Endothelial cell of umbilical vein (primary cell): ENCODE measurements around the gene AADACL2. TPM values are rescaled to one million over a fixed set of nuclear protein-coding genes. Genes with fewer than 3 reads are reported as not detected.

Experiments
- BruUV-seq: library from RNA; stranded (reverse); fragments of 400-500 nt; replicated peaks from 2 replicates; lab custom pipeline; 2021; lab: Mats Ljungman, UMichigan
- CTCF ChIA-PET: fragments of 300-600, 350-600 bp; sonication (Branson Sonifier 250); formaldehyde crosslinking; loops from one replicate; lab custom pipeline; 2021; ENCODE audit warnings: antibody characterized with exemption, inconsistent platforms; lab: Charles Lee
- POLR2A ChIA-PET: fragments of 300-600, 350-600 bp; sonication (Branson Sonifier 250); formaldehyde crosslinking; loops from one replicate; lab custom pipeline; 2021; ENCODE audit warnings: antibody characterized with exemption, inconsistent platforms; lab: Charles Lee
- DNase-seq: peaks from one replicate; pipeline ENCODE4 v3.0.0-alpha.2; 2011; ENCODE audit warnings: low read depth, low spot score
- FAIRE-seq: peaks from 2 replicates; lab custom pipeline; 2011; peaks lifted over from hg19 to GRCh38; lab: Jason Lieb, UNC
- H2AFZ ChIP-seq: 2 replicates; pipeline ENCODE4 v1.6.0; 2012; ENCODE audit warnings: low read depth, low read length, control low read depth, inconsistent platforms
- H3K27ac ChIP-seq: 2 replicates; pipeline ENCODE4 v1.5.1; 2011; ENCODE audit warnings: low read depth, mild to moderate bottlenecking, control low read depth, low read length, moderate library complexity; ENCODE audit not compliant: insufficient read depth
- H3K27me3 ChIP-seq, 2 experiments: 2 replicates each; pipeline versions ENCODE4 v1.6.0 to v1.6.1; 2011; ENCODE audit warnings: low read length in 2 of 2, mixed read lengths in 1 of 2; ENCODE audit not compliant: control insufficient read depth in 2 of 2, insufficient read depth in 2 of 2
- H3K36me3 ChIP-seq, 2 experiments: 2 replicates in 1 of 2; 3 replicates in 1 of 2; pipeline ENCODE4 v1.5.1; 2011; ENCODE audit warnings: low read length in 2 of 2, mild to moderate bottlenecking in 1 of 2, moderate library complexity in 1 of 2; ENCODE audit not compliant: control insufficient read depth in 2 of 2, insufficient read depth in 2 of 2; ENCODE audit errors: extremely low read depth in 1 of 2
- H3K4me1 ChIP-seq: 3 replicates; pipeline ENCODE4 v1.5.1; 2011; ENCODE audit warnings: mild to moderate bottlenecking, low read length; ENCODE audit not compliant: control insufficient read depth, insufficient read depth; ENCODE audit errors: extremely low read depth
- H3K4me2 ChIP-seq: 2 replicates; pipeline ENCODE4 v1.6.1; 2011; ENCODE audit warnings: low read length, control low read depth, mixed read lengths; ENCODE audit not compliant: insufficient read depth
- H3K4me3 ChIP-seq, 3 experiments: fragments of 200-600 bp in 1 of 3; sonication (generic), shearing (Covaris generic) in 1 of 3; replicated peaks in 1 of 3; 2 replicates each; pipeline ENCODE4 v1.5.1; 2011 to 2016; ENCODE audit warnings: control low read depth in 3 of 3, low read length in 3 of 3, mild to moderate bottlenecking in 2 of 3, inconsistent platforms in 1 of 3, low read depth in 1 of 3, moderate library complexity in 1 of 3; ENCODE audit not compliant: insufficient read depth in 1 of 3
- H3K79me2 ChIP-seq: 2 replicates; pipeline ENCODE4 v1.6.0; 2012; ENCODE audit warnings: low read length, inconsistent platforms; ENCODE audit not compliant: control insufficient read depth, insufficient read depth
- H3K9ac ChIP-seq: replicated peaks from 2 replicates; pipeline ENCODE3; 2011; ENCODE audit warnings: low read length, control low read depth; ENCODE audit not compliant: insufficient read depth; ENCODE audit errors: extremely low read depth
- H3K9me1 ChIP-seq: replicated peaks from 3 replicates; pipeline ENCODE4 v1.6.0; 2011; ENCODE audit warnings: mild to moderate bottlenecking, low read length; ENCODE audit not compliant: control insufficient read depth, insufficient read depth; ENCODE audit errors: extremely low read depth
- H3K9me3 ChIP-seq: replicated peaks from 2 replicates; pipeline ENCODE4 v1.5.1; 2012; ENCODE audit warnings: low read length, inconsistent platforms; ENCODE audit not compliant: control insufficient read depth, insufficient read depth
- H4K20me1 ChIP-seq: replicated peaks from 2 replicates; pipeline ENCODE3; 2011; ENCODE audit warnings: mild to moderate bottlenecking, low read length; ENCODE audit not compliant: control insufficient read depth, insufficient read depth; ENCODE audit errors: extremely low read depth
- CTCF ChIP-seq, 2 donors: IDR thresholded peaks; 1 replicate in 1 of 2; 2 replicates in 1 of 2; pipeline ENCODE4 v1.5.1; 2011; ENCODE audit warnings: low read length in 2 of 2, mild to moderate bottlenecking in 2 of 2, moderate library complexity in 2 of 2, control low read depth in 1 of 2, inconsistent platforms in 1 of 2, low read depth in 1 of 2; ENCODE audit not compliant: insufficient read depth in 1 of 2; ENCODE audit errors: extremely low read depth in 1 of 2
- EZH2 ChIP-seq: IDR thresholded peaks from 2 replicates; pipeline ENCODE4 v1.6.1; 2012; ENCODE audit warnings: borderline replicate concordance, low read depth, mild to moderate bottlenecking, moderate library complexity, low read length, inconsistent platforms; ENCODE audit not compliant: severe bottlenecking
- FOS ChIP-seq: IDR thresholded peaks from 2 replicates; pipeline ENCODE4 v1.6.1; 2011; ENCODE audit warnings: mild to moderate bottlenecking, low read length, moderate library complexity, borderline replicate concordance; ENCODE audit not compliant: insufficient read depth
- GATA2 ChIP-seq: IDR thresholded peaks from 2 replicates; pipeline ENCODE4 v1.7.0; 2011; ENCODE audit warnings: low read depth, mild to moderate bottlenecking, moderate library complexity, mixed read lengths, low read length; ENCODE audit not compliant: insufficient read length, insufficient read depth
- JUN ChIP-seq: IDR thresholded peaks from 2 replicates; pipeline ENCODE4 v1.6.1; 2011; ENCODE audit warnings: borderline replicate concordance, low read depth; ENCODE audit not compliant: insufficient read length, insufficient read depth
- MAX ChIP-seq: IDR thresholded peaks from 2 replicates; pipeline ENCODE4 v1.6.1; 2011; ENCODE audit not compliant: insufficient read depth, insufficient read length
- MYC ChIP-seq: IDR thresholded peaks from one replicate; pipeline ENCODE4 v1.6.1; 2011; ENCODE audit warnings: mild to moderate bottlenecking, low read depth, low read length
- POLR2A ChIP-seq: IDR thresholded peaks from 2 replicates; pipeline ENCODE4 v1.6.1; 2012; ENCODE audit warnings: low read depth, mild to moderate bottlenecking, control low read depth, low read length
- POLR2AphosphoS5 ChIP-seq: IDR thresholded peaks from 2 replicates; pipeline ENCODE4 v1.6.1; 2012; ENCODE audit warnings: low read depth, mild to moderate bottlenecking, control low read depth, low read length, moderate library complexity; ENCODE audit not compliant: insufficient read depth
- dilution Hi-C: fragments of 300-500 bp; cut with MboI; formaldehyde crosslinking; loops from one replicate; pipeline ENCODE4 v1.15.0; 2019; ENCODE audit warnings: low sequenced_read_pairs; ENCODE audit not compliant: extremely low pct_ligation_motif_present
- intact Hi-C: fragments of 100-400 bp; cut with micrococcal nuclease; formaldehyde crosslinking; loops from one replicate; pipeline ENCODE4 v1.10.0; 2022
- polyA plus RNA-seq, 4 experiments: library from polyadenylated mRNA; depleted of rRNA in 3 of 4; stranded (reverse) in 3 of 4; unstranded in 1 of 4; fragments of >200 nt; gene quantifications; 2 replicates each; pipeline versions ENCODE4 v1.2.1 to v1.2.3, GENCODE V29; 2011 to 2012; ENCODE audit warnings: missing spikeins in 1 of 4
- total RNA-seq: library from RNA; stranded (reverse); gene quantifications from 2 replicates; pipeline ENCODE4 v1.2.3, GENCODE V29; 2021

The AADACL2 gene
- total and polyA plus RNA-seq, 2 donors (not counting 3 experiments of a cell fraction or from before 2014, with no cell fraction given) = not detected

GRCh38 chr3:151743855-151744254 is 10.1 kb downstream of the AADACL2 start:
- CTCF ChIA-PET = interaction anchor here (1.1 to 2.5 kb wide), 3 partner anchors 17 to 95 kb away, joined by 3 to 7 read pairs (median 6); no protein-coding TSS in a partner anchor
- H3K27me3 ChIP-seq = peaks cover 0 to 9% of the 10 kb centered on the region in 2 experiments
- H3K9me1 ChIP-seq = no peaks in the 10 kb centered on the region
- FAIRE-seq = peak; percentile 50
- dilution Hi-C loops = no loop called here
- BruUV-seq = no TSS peak
- DNase-seq = peak; percentile 28
- H2AFZ ChIP-seq = peak overlapping the region; percentile 17
- TF ChIP-seq POLR2AphosphoS5 (peak; percentile 20), MYC (no peak)
- H3K4me2 ChIP-seq = peak overlapping the region; percentile 22
- peaks cover 6% of the 10 kb centered on the region for H3K4me1 ChIP-seq
- H3K9me3 ChIP-seq = no peaks in the 10 kb centered on the region
- no peaks in the 10 kb centered on the region for H3K79me2 ChIP-seq
- H3K36me3 ChIP-seq = no peaks in the 10 kb centered on the region
- intact Hi-C loops = loop anchor here (1.0 kb wide), 1 partner anchor 22 kb away; no protein-coding TSS in a partner anchor
- POLR2A ChIA-PET = no interaction called here
- H4K20me1 ChIP-seq = no peaks in the 10 kb centered on the region
- H3K27ac ChIP-seq = no peak overlapping the region
- H3K9ac ChIP-seq = no peak overlapping the region
- no peak overlapping the region for H3K4me3 ChIP-seq

DNA sequence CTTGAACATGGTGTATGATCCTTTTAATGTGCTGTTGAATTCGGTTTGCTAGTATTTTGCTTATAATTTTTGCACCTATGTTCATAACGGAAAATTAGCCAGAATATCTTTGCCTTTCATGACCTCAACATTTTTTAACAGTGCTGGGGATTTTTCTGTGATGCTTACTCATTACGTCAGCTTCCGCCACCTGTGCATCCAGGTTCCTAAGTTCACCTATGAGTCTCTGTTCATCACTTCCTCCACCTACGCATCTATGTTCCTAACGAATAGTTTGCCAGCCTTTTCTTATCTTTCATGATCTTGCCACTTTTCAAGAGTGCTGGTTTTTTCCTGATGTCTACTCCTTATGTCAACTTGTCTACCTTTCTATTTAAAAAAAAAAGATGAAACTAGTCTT is 16.5 kb downstream of the AADACL2 start:
- H3K36me3 ChIP-seq = no peaks in the 10 kb centered on the region
- H3K4me1 ChIP-seq = no peaks in the 10 kb centered on the region
- TF ChIP-seq CTCF (IDR thresholded peaks at IDR 0.05; ENCODE audit: extremely low read depth in 1 of 2, insufficient read depth in 1 of 2, low read depth in 1 of 2, low read length in 2 of 2) (no peak), MYC (no peak), FOS (no peak), JUN (no peak), POLR2AphosphoS5 (no peak), GATA2 (no peak), POLR2A (no peak), MAX (no peak), EZH2 (no peak)
- H3K27ac ChIP-seq = no peak overlapping the region
- no peaks in the 10 kb centered on the region for H3K79me2 ChIP-seq
- no peaks in the 10 kb centered on the region for H3K9me3 ChIP-seq
- POLR2A ChIA-PET = no interaction called here
- no peaks in the 10 kb centered on the region for H3K9me1 ChIP-seq
- H3K27me3 ChIP-seq = no peaks in the 10 kb centered on the region
- DNase-seq (no peak), FAIRE-seq (no peak)
- no peak overlapping the region for H2AFZ ChIP-seq
- H3K9ac ChIP-seq = no peak overlapping the region
- no peak overlapping the region for H3K4me2 ChIP-seq
- no peaks in the 10 kb centered on the region for H4K20me1 ChIP-seq
- no TSS peak for BruUV-seq
- H3K4me3 ChIP-seq = no peak overlapping the region
- CTCF ChIA-PET = interaction anchor here (0.6 to 1.1 kb wide), 2 partner anchors 9 to 422 kb away, joined by 3 to 4 read pairs; no protein-coding TSS in a partner anchor
- intact Hi-C loops = no loop called here
- dilution Hi-C loops = no loop called here
